Sigmoid colon (tissue), 4 donors: Measurements from ENCODE around the gene TRPC3.

Source experiments
- CTCF ChIP-seq, 4 experiments: fragments of 450-650 bp in 3 of 4; fragments of 200-600 bp in 1 of 4; IDR thresholded peaks; one replicate each; pipeline ENCODE4 v1.5.1; 2016 to 2019; ENCODE audit warnings: antibody characterized with exemption in 4 of 4, mild to moderate bottlenecking in 3 of 4, moderate library complexity in 2 of 4
- EP300 ChIP-seq, 4 donors: sonication (generic); formaldehyde crosslinking; IDR thresholded peaks; one replicate each; pipeline ENCODE4 v1.6.1; 2017; ENCODE audit warnings: antibody characterized with exemption in 4 of 4
- POLR2A ChIP-seq, 2 donors: fragments of 450-650 bp; IDR thresholded peaks; one replicate each; pipeline ENCODE4 v1.6.1; 2016; ENCODE audit warnings: antibody characterized with exemption in 2 of 2, mild to moderate bottlenecking in 2 of 2, moderate library complexity in 2 of 2
- POLR2AphosphoS5 ChIP-seq, 4 donors: sonication (generic); formaldehyde crosslinking; IDR thresholded peaks; one replicate each; pipeline ENCODE4 v1.6.1; 2017; ENCODE audit warnings: antibody characterized with exemption in 4 of 4

DNA sequence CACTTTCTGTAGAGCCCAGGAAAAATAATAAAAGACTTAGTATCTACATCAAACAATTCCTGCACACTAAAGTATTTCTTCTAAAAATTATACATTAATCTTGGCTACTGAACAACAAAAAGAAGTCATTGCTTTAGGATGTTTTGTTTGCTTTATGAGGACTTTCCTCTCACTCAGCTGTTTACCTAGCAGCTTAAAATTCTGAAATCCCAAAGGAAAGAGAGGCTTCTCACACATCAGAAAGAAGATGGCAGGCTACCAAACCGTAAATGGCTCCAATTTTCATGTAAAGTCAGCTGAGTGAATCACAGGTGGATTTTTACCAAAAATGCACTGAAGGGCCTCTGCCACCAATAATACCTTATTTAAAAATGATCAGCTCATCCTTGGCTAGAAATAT is 9.0 kb upstream of the TRPC3 start:
- TF ChIP-seq CTCF (IDR thresholded peaks at IDR 0.05) (no peak), POLR2AphosphoS5 (IDR thresholded peaks at IDR 0.05) (no peak), POLR2A (IDR thresholded peaks at IDR 0.05) (no peak), EP300 (IDR thresholded peaks at IDR 0.05) (no peak)
